GM10248 (cell line): Measurements from ENCODE around the gene PALLD.

Source experiments
- CTCF ChIA-PET: fragments of 300-600 bp; sonication (Branson Sonifier 250); formaldehyde crosslinking; extraction: SDS; loops from one replicate; lab custom pipeline; 2021; ENCODE audit warnings: antibody characterized with exemption; lab: Yijun Ruan, JAX
- POLR2A ChIA-PET: fragments of 350-650 bp; sonication (Branson Sonifier 250); formaldehyde crosslinking; extraction: SDS; loops from one replicate; lab custom pipeline; 2020; ENCODE audit warnings: antibody characterized with exemption; lab: Yijun Ruan, JAX
- DNase-seq: peaks from one replicate; pipeline ENCODE4 v3.0.0; 2012; ENCODE audit errors: extremely low spot score
- TF ChIP-seq, protein P1 (sequence below): IDR thresholded peaks from 2 replicates; pipeline ENCODE4 v1.5.1; 2012; ENCODE audit warnings: mild to moderate bottlenecking, low read depth; ENCODE audit errors: extremely low read depth, missing control alignments, control extremely low read depth

The PALLD gene

DNA sequence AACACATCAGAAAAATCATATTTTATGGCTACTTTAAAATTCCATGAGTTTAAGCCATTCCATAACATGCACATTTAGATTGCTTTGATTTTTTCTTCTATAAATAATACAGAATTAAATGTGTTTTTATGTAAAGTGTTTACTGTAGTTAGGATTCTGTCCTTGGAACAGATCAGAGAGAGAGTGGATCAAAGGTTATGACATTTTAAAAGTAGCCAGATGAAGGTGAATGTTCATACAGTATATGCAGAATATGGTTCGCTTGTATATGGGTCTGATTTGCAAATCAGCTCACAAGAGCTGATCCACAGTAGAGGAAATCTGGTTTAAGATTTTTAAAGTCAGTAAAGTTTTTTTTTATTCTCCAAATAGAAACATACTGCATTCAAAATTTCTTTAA, 7.2 kb upstream of the PALLD start:
- TF ChIP-seq, protein P1, sequence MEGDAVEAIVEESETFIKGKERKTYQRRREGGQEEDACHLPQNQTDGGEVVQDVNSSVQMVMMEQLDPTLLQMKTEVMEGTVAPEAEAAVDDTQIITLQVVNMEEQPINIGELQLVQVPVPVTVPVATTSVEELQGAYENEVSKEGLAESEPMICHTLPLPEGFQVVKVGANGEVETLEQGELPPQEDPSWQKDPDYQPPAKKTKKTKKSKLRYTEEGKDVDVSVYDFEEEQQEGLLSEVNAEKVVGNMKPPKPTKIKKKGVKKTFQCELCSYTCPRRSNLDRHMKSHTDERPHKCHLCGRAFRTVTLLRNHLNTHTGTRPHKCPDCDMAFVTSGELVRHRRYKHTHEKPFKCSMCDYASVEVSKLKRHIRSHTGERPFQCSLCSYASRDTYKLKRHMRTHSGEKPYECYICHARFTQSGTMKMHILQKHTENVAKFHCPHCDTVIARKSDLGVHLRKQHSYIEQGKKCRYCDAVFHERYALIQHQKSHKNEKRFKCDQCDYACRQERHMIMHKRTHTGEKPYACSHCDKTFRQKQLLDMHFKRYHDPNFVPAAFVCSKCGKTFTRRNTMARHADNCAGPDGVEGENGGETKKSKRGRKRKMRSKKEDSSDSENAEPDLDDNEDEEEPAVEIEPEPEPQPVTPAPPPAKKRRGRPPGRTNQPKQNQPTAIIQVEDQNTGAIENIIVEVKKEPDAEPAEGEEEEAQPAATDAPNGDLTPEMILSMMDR = no peak
- ChIA-PET POLR2A (no interaction called here), CTCF (interaction anchor here (1.1 kb wide), 1 partner anchor 10 kb away, joined by 3 read pairs; no protein-coding TSS in a partner anchor)
- no peak for DNase-seq

DNA sequence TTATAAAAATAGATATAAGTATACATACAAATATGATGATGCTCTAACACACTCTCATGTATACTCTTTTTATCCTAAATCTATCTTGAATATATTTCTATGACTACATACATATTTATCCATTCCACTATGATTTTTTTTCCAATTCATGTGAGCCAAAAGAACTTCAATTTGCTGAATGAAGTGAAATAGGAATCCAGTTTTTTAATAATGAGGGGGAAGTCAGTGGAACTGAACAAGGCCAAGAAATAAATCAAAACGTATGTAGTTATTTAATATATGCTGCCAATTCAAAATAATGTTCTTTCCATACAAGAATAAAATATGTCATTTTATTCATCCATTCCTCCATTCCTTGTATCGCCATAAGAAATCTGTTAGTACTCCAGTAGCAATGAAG, 6.1 kb upstream of the PALLD start:
- TF ChIP-seq, protein P1 = no peak
- DNase-seq = no peak
- CTCF ChIA-PET = no interaction called here
- POLR2A ChIA-PET = interaction anchor here (0.6 kb wide), 1 partner anchor 385 kb away, joined by 5 read pairs; no protein-coding TSS in a partner anchor

DNA sequence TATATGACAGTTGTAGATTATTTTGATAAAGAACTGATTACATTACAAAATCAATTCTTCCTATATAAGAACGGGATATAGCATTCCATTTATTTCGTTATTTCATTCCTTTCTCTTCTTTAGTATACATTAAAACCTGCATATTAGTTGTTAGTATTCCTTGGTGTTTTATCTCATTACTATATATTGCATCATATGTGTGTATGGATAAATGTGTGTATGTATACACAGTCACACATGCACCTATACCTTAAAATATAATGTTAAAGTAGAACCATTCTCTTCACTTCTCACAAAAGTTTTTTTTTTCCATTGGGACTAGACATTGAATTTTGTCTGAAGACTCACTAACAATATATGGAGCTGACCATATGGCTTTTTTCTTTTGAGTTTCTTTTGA, 5.3 kb upstream of the PALLD start:
- no peak for DNase-seq
- POLR2A ChIA-PET = no interaction called here
- CTCF ChIA-PET = no interaction called here
- TF ChIP-seq, protein P1 = no peak

DNA sequence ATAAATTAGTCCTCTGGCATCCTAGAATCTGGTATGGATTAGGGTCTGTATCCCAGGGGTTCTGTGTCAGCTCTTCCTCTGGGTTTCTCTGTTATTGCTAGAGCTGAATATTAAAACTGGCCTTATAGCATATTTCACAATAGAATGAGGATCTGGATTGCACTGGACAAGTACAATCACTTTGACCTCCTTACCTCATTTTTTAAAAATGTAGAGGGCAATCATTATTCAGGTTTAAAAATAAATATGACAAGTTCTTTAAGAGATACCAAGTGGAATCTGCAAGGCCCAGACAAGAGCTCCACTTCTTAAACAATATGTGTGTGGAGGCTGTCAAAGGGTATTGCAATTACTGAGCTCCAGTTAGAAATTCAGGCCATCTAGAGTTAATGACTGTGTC, 1.4 kb downstream of the PALLD start:
- POLR2A ChIA-PET = no interaction called here
- CTCF ChIA-PET = interaction anchor here (0.7 to 1.2 kb wide), 2 partner anchors 10 to 369 kb away, joined by 3 read pairs; no protein-coding TSS in a partner anchor
- DNase-seq = no peak
- TF ChIP-seq, protein P1 = no peak

DNA sequence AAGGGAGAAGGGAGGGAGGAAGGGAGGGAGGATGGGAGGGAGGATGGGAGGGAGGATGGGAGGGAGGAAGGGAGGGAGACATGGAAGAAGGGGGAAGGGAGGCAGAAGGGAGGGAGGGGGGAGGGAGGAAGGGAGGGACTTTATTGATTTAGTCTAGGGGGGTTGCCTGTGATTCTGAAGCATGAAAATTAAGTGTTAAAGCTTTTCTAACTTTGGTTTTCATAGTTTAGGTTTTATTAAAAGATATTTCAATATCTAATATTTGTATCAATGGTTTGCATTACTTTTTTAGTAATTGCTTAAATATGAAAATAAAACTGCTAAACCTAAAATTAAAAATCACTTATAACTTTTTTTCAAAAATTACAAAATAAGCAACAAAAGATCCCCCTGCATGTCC, 2.4 kb downstream of the PALLD start:
- CTCF ChIA-PET = interaction anchor here (1.2 kb wide), 1 partner anchor 370 kb away, joined by 3 read pairs; no protein-coding TSS in a partner anchor
- POLR2A ChIA-PET = no interaction called here
- no peak for DNase-seq
- TF ChIP-seq, protein P1 = no peak

DNA sequence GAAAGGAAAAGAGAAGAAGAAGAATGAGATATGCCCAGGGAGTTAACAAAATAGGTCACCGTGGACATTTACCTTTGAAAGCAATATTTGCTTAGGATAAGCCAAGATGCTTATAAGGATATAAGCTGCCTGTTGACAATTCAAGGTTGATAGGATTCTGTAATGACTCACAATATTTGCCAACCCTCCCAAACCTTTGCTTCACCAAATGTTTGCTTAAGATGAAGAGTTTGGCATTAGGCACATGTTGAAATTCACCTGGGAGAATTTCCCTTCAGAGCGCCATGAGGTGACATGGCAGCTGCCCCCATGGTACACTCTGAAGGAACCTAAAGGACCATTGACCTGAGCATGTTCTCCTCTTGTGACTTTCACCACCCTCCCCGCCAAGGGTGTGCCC, 4.6 kb downstream of the PALLD start:
- ChIA-PET CTCF (interaction anchor here (1.3 to 1.5 kb wide), 3 partner anchors 14 to 34 kb away, joined by 3 to 4 read pairs (median 3); no protein-coding TSS in a partner anchor), POLR2A (no interaction called here)
- TF ChIP-seq, protein P1 = no peak
- DNase-seq = no peak
